Measurements from ENCODE around the gene CADPS2. TPM values are rescaled to one million over a fixed set of nuclear protein-coding genes. Genes with fewer than 3 reads are reported as not detected.

Gene CADPS2
- total RNA-seq, 2 donors from 2014 or later, result 31.9 to 63.9 TPM

GRCh38 chr7:122430710-122431109 is 455.6 kb downstream of the CADPS2 start:
- WGBS, 2 donors, result 65 to 84% methylated on average over 1 of the region's 1 CpG
- intact Hi-C loops (cut with DNase I), result no loop called here
- Histone ChIP-seq H3K27me3 (no peaks in the 10 kb centered on the region), H3K27ac (no peak overlapping the region), H3K9me3 (no peaks in the 10 kb centered on the region), H3K36me3 (replicated peaks in 1 of 2; ENCODE audit: insufficient read depth in 1 of 2, low read depth in 2 of 2) (no peaks in the 10 kb centered on the region), H3K4me3 (no peak overlapping the region), H3K4me1 (no peaks in the 10 kb centered on the region)
- DNase-seq (no peak), ATAC-seq (no peak)
- TF ChIP-seq CTCF (IDR thresholded peaks at IDR 0.05) (no peak), POLR2A (IDR thresholded peaks at IDR 0.05) (no peak)

- WGBS, 2 donors, result 80 to 83% methylated on average over 2 of the region's 2 CpGs
- DNase-seq, result no peak
- no peak overlapping the region for H3K4me3 ChIP-seq
Measured at GRCh38 chr7:122429926-122430325, 456.3 kb downstream of the CADPS2 start.

GRCh38 chr7:122425731-122426130 is 460.5 kb downstream of the CADPS2 start:
- TF ChIP-seq CTCF (IDR thresholded peaks at IDR 0.05) (no peak), POLR2A (IDR thresholded peaks at IDR 0.05) (no peak)
- ATAC-seq (no peak), DNase-seq (no peak)
- Histone ChIP-seq H3K4me3 (no peak overlapping the region), H3K36me3 (replicated peaks in 1 of 2; ENCODE audit: insufficient read depth in 1 of 2, low read depth in 2 of 2) (no peaks in the 10 kb centered on the region), H3K9me3 (no peaks in the 10 kb centered on the region), H3K4me1 (no peaks in the 10 kb centered on the region), H3K27me3 (no peaks in the 10 kb centered on the region), H3K27ac (no peak overlapping the region)
- WGBS, 2 donors, result 93 to 94% methylated on average over 1 of the region's 1 CpG
- intact Hi-C loops (cut with DNase I), result no loop called here

More at GRCh38 chr7:122429926-122430325, 456.3 kb downstream of the CADPS2 start:
- H3K36me3 ChIP-seq (replicated peaks in 1 of 2; ENCODE audit: insufficient read depth in 1 of 2, low read depth in 2 of 2), result no peaks in the 10 kb centered on the region
- H3K9me3 ChIP-seq, result no peaks in the 10 kb centered on the region
- no peaks in the 10 kb centered on the region for H3K4me1 ChIP-seq
- no peak for ATAC-seq
- no peaks in the 10 kb centered on the region for H3K27me3 ChIP-seq
- TF ChIP-seq POLR2A (IDR thresholded peaks at IDR 0.05) (no peak), CTCF (IDR thresholded peaks at IDR 0.05) (no peak)
- intact Hi-C loops (cut with DNase I), result no loop called here
- no peak overlapping the region for H3K27ac ChIP-seq

DNA sequence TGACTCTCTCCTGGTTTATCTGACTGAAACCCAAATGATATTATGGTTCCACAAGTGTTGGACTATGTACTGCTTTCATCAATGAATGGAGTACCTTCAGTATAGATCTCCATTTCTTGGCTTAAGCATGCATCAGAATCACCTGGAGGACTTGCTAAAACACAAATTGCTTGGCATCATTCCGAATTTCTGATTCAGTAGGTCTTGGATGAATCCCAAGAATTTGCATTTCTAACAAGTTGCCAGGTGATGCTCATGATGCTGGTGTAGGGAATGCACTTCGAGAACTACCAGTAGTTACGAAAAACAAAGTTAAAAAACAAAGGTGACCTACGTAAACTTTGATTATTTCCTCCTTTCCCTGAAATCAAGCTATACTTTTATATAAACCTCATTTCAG is 462.7 kb downstream of the CADPS2 start:
- no peaks in the 10 kb centered on the region for H3K27me3 ChIP-seq
- TF ChIP-seq POLR2A (IDR thresholded peaks at IDR 0.05) (no peak), CTCF (IDR thresholded peaks at IDR 0.05) (no peak)
- intact Hi-C loops (cut with DNase I), result no loop called here
- ATAC-seq (no peak), DNase-seq (no peak)
- H3K27ac ChIP-seq, result no peak overlapping the region
- no peak overlapping the region for H3K4me3 ChIP-seq
- 86 to 95% methylated on average over 4 of the region's 4 CpGs for WGBS, 2 donors
- H3K36me3 ChIP-seq (replicated peaks in 1 of 2; ENCODE audit: insufficient read depth in 1 of 2, low read depth in 2 of 2), result no peaks in the 10 kb centered on the region
- H3K4me1 ChIP-seq, result no peaks in the 10 kb centered on the region
- no peaks in the 10 kb centered on the region for H3K9me3 ChIP-seq

DNA sequence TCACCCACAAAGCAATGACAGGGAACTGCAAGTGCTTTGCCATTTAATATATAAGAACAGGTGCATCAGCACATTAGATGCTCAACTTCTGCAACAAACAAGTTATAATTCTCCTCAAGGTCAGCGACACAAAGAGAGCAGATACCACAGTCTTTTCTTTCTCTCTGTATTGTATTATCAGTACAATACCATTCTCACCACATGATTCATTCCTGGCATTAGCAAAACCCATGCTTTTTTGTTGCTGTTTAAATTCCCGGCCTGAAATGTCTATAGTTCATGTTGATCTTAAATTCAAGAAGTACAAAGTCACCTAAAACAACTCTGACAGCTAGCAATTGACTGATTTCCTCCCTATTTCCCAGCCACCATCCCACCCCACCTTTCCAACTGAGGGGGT is 469.9 kb downstream of the CADPS2 start:
- no peaks in the 10 kb centered on the region for H3K27me3 ChIP-seq
- intact Hi-C loops (cut with DNase I), result no loop called here
- ATAC-seq (no peak), DNase-seq (no peak)
- no peaks in the 10 kb centered on the region for H3K4me1 ChIP-seq
- TF ChIP-seq POLR2A (IDR thresholded peaks at IDR 0.05), result no peak
- TF ChIP-seq CTCF (IDR thresholded peaks at IDR 0.05), result no peak
- H3K36me3 ChIP-seq (replicated peaks in 1 of 2; ENCODE audit: insufficient read depth in 1 of 2, low read depth in 2 of 2), result no peaks in the 10 kb centered on the region
- H3K27ac ChIP-seq, result no peak overlapping the region
- WGBS, 2 donors, result 73 to 75% methylated on average over 2 of the region's 2 CpGs
- no peak overlapping the region for H3K4me3 ChIP-seq
- no peaks in the 10 kb centered on the region for H3K9me3 ChIP-seq

Data from body of pancreas (tissue), 4 donors.